PC-9 (cell line): Measurements from ENCODE around the gene SCRN1. TPM values are rescaled to one million over a fixed set of nuclear protein-coding genes. Genes with fewer than 3 reads are reported as not detected.
A peak's percentile ranks its signal among the peaks of the same experiment; 100 is the strongest.

Experiments used
- BruUV-seq: library from RNA; stranded (reverse); fragments of 400-500 nt; replicated peaks from 2 replicates; lab custom pipeline; 2021; lab: Mats Ljungman, UMichigan
- CTCF ChIA-PET: fragments of 300-600 bp; sonication (Branson Sonifier 250); formaldehyde crosslinking; loops from one replicate; lab custom pipeline; 2022; ENCODE audit warnings: antibody characterized with exemption; lab: Charles Lee
- POLR2A ChIA-PET: fragments of 300-600 bp; sonication (Branson Sonifier 250); formaldehyde crosslinking; loops from one replicate; lab custom pipeline; 2022; ENCODE audit warnings: antibody characterized with exemption; ENCODE audit not compliant: unreplicated experiment; lab: Charles Lee
- DNase-seq, 2 experiments: peaks; one replicate each; pipeline versions ENCODE4 v3.0.0 to v3.0.0-alpha.2; 2015 to 2022; ENCODE audit warnings: mixed read lengths in 1 of 2
- H2AFZ ChIP-seq: fragments of 200-600 bp; sonication (generic); 2 replicates; pipeline ENCODE4 v1.8.1; 2017; ENCODE audit warnings: antibody characterized with exemption
- H3F3A ChIP-seq: fragments of 200-600 bp; sonication (generic); 2 replicates; pipeline ENCODE4 v1.8.1; 2017; ENCODE audit warnings: antibody characterized with exemption, mild to moderate bottlenecking, low read depth; ENCODE audit not compliant: insufficient read depth
- H3K27ac ChIP-seq: fragments of 200-600 bp; sonication (generic); 2 replicates; pipeline ENCODE4 v1.6.1; 2016; ENCODE audit warnings: mixed run types
- H3K27me3 ChIP-seq: fragments of 200-600 bp; sonication (generic); 2 replicates; pipeline ENCODE4 v1.6.1; 2016; ENCODE audit warnings: low read depth, mixed run types; ENCODE audit not compliant: insufficient read depth
- H3K36me3 ChIP-seq: fragments of 200-600 bp; sonication (generic); 2 replicates; pipeline ENCODE4 v1.6.1; 2016; ENCODE audit warnings: low read depth, mixed run types
- H3K4me1 ChIP-seq: fragments of 200-600 bp; sonication (generic); replicated peaks from 2 replicates; pipeline ENCODE4 v1.6.1; 2016; ENCODE audit warnings: mixed run types; ENCODE audit not compliant: insufficient read depth
- H3K4me2 ChIP-seq: fragments of 200-600 bp; sonication (generic); 2 replicates; pipeline ENCODE4 v1.6.1; 2017; ENCODE audit warnings: mixed run types
- H3K4me3 ChIP-seq: fragments of 200-600 bp; sonication (generic); 2 replicates; pipeline ENCODE4 v1.6.1; 2016; ENCODE audit warnings: mixed run types
- H3K79me2 ChIP-seq: fragments of 200-600 bp; sonication (generic); 2 replicates; pipeline ENCODE4 v1.6.1; 2017; ENCODE audit warnings: low read depth, mixed run types
- H3K9me2 ChIP-seq: fragments of 200-600 bp; sonication (generic); 2 replicates; pipeline ENCODE4 v1.8.1; 2017; ENCODE audit warnings: mild to moderate bottlenecking; ENCODE audit not compliant: insufficient read depth
- H3K9me3 ChIP-seq: fragments of 200-600 bp; sonication (generic); 2 replicates; pipeline ENCODE4 v1.8.1; 2016; ENCODE audit warnings: low read depth; ENCODE audit not compliant: insufficient read depth
- H4K20me1 ChIP-seq: fragments of 200-600 bp; sonication (generic); 2 replicates; pipeline ENCODE4 v1.8.1; 2017; ENCODE audit not compliant: insufficient read depth
- CTCF ChIP-seq: fragments of 200-600 bp; sonication (generic); conservative IDR thresholded peaks from 2 replicates; pipeline ENCODE4 v1.6.1; 2017; ENCODE audit warnings: mixed run types, antibody characterized with exemption, mild to moderate bottlenecking, moderate library complexity
- EZH2 ChIP-seq: fragments of 200-600 bp; sonication (generic); IDR thresholded peaks from 2 replicates; pipeline ENCODE4 v1.8.0; 2017; ENCODE audit warnings: antibody characterized with exemption, low read depth
- intact Hi-C: fragments of 100-400 bp; cut with micrococcal nuclease; formaldehyde crosslinking; loops from one replicate; pipeline ENCODE4 v1.10.0; 2022; ENCODE audit not compliant: unreplicated experiment
- total RNA-seq: library from RNA; stranded (reverse); gene quantifications from 2 replicates; pipeline ENCODE4 v1.2.3, GENCODE V29; 2021

The SCRN1 gene
- total RNA-seq, 1 experiment from 2014 or later = 94.4 TPM

DNA sequence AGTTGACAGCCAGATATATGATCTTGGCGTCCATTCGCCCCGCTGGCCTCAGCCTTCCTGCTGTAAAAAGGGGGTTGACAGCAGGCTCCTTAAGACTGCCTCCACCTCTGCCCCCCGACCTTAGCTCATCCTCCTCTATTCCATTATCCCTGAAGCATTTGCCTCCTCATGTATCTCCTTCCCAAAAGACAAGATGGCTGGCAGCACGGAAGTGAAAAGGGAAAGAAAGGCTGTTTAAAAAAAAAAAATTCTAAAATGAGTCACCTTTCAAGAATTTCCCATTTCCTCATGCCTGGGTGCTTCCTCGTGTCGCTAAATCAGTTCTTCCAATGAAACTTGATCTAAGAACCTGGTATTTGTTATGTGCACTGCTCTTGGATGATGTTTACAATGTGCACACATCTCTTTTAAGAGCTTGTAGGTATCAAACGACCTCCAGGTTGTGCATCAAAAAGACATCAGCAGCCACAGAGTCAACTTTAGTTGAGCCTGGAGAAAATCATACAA, 1.7 kb downstream of the SCRN1 start:
- Histone ChIP-seq H3K4me3 (peak overlapping the region; percentile 95), H4K20me1 (no peaks in the 10 kb centered on the region), H3K4me2 (peak overlapping the region; percentile 74), H3K27me3 (no peaks in the 10 kb centered on the region), H3K9me3 (peaks cover 4% of the 10 kb centered on the region), H3K36me3 (0 out of 2 replicates have a peak, but pooled peaks cover 4% of the 10 kb centered on the region), H3K4me1 (peaks cover 37% of the 10 kb centered on the region), H3K27ac (peak overlapping the region; percentile 87), H2AFZ (peak overlapping the region; percentile 94), H3K79me2 (peaks cover 52% of the 10 kb centered on the region), H3F3A (peaks cover 30% of the 10 kb centered on the region), H3K9me2 (no peaks in the 10 kb centered on the region)
- DNase-seq = peak; percentile 57 to 98
- no TSS peak for BruUV-seq
- ChIA-PET CTCF (interaction anchor here (0.7 to 1.3 kb wide), 2 partner anchors 66 to 491 kb away, joined by 3 to 4 read pairs; no protein-coding TSS in a partner anchor), POLR2A (interaction anchor here (0.5 to 1.2 kb wide), 4 partner anchors 72 to 664 kb away, joined by 3 to 16 read pairs (median 3); no protein-coding TSS in a partner anchor)
- no peak for TF ChIP-seq EZH2
- TF ChIP-seq CTCF = no peak
- intact Hi-C loops = loop anchor here (1.0 to 5.0 kb wide), 3 partner anchors 38 to 574 kb away; partner anchors contain the start of gene FKBP14

DNA sequence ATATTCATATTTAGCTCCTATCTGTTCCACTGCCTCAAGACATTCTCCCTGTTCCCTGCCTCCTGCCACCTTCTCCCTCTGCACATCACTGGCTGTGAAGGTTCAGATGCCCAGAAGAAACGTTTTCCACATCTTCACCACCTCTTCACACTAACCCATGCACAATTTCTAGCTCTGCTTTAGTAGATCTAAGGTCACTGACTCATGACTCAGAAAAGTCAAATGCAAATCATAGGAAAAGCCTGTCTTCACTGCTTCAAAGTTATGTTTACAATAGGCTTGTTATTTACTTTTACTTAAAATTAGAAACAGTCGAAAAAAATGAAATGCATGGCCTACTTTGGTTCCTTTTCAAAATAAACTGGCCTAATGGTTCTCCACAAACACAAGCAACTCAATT, 2.5 kb downstream of the SCRN1 start:
- H3K9me2 ChIP-seq = no peaks in the 10 kb centered on the region
- H3K4me1 ChIP-seq = peaks cover 37% of the 10 kb centered on the region
- no peaks in the 10 kb centered on the region for H3K9me3 ChIP-seq
- peak; percentile 8 to 84 for DNase-seq
- BruUV-seq = no TSS peak
- peak overlapping the region; percentile 74 for H3K4me2 ChIP-seq
- intact Hi-C loops = loop anchor here (5.0 kb wide), 2 partner anchors 380 to 575 kb away; no protein-coding TSS in a partner anchor
- no peaks in the 10 kb centered on the region for H3K27me3 ChIP-seq
- H4K20me1 ChIP-seq = no peaks in the 10 kb centered on the region
- peak overlapping the region; percentile 87 for H3K27ac ChIP-seq
- peaks cover 30% of the 10 kb centered on the region for H3F3A ChIP-seq
- H3K79me2 ChIP-seq = peaks cover 56% of the 10 kb centered on the region
- ChIA-PET CTCF (interaction anchor here (1.3 kb wide), 1 partner anchor 66 kb away, joined by 3 read pairs; no protein-coding TSS in a partner anchor), POLR2A (interaction anchor here (0.5 to 0.6 kb wide), 2 partner anchors 9 to 16 kb away, joined by 6 to 28 read pairs; no protein-coding TSS in a partner anchor)
- peak overlapping the region; percentile 38 for H3K4me3 ChIP-seq
- 0 out of 2 replicates have a peak, but pooled peaks cover under 1% of the 10 kb centered on the region for H3K36me3 ChIP-seq
- peak overlapping the region; percentile 81; the same call in 1 of the 2 replicates for H2AFZ ChIP-seq
- no peak for TF ChIP-seq CTCF
- TF ChIP-seq EZH2 = no peak

GRCh38 chr7:29980151-29980550, 9.4 kb downstream of the SCRN1 start:
- H3K9me2 ChIP-seq = no peaks in the 10 kb centered on the region
- H2AFZ ChIP-seq = no peak overlapping the region
- H3K4me1 ChIP-seq = no peaks in the 10 kb centered on the region
- no peak overlapping the region for H3K27ac ChIP-seq
- intact Hi-C loops = no loop called here
- no peaks in the 10 kb centered on the region for H3K9me3 ChIP-seq
- no peak overlapping the region for H3K4me2 ChIP-seq
- H3K79me2 ChIP-seq = peaks cover 39% of the 10 kb centered on the region
- no peaks in the 10 kb centered on the region for H3K27me3 ChIP-seq
- TF ChIP-seq CTCF (no peak), EZH2 (no peak)
- POLR2A ChIA-PET = no interaction called here
- H3K4me3 ChIP-seq = no peak overlapping the region
- peaks cover 7% of the 10 kb centered on the region; the same call in 1 of the 2 replicates for H4K20me1 ChIP-seq
- no TSS peak for BruUV-seq
- CTCF ChIA-PET = no interaction called here
- H3F3A ChIP-seq = no peaks in the 10 kb centered on the region
- no peak for DNase-seq
- 0 out of 2 replicates have a peak, but pooled peaks cover 6% of the 10 kb centered on the region for H3K36me3 ChIP-seq
